Astrocyte of the spinal cord (primary cell): ENCODE results near the gene EDAR.

ENCODE experiments used
- DNase-seq: peaks from one replicate; pipeline ENCODE4 v3.0.0; 2011; ENCODE audit warnings: low read depth, low spot score
- H3K4me3 ChIP-seq: 2 replicates; pipeline ENCODE4 v1.5.1; 2011; ENCODE audit warnings: low read depth, mild to moderate bottlenecking, low read length, moderate library complexity
- in situ Hi-C: cut with HindIII; loops from 2 replicates; pipeline ENCODE4 v1.10.0; 2017; ENCODE audit warnings: low sequenced_read_pairs
- TF ChIP-seq, protein P1 (sequence below): IDR thresholded peaks from 2 replicates; pipeline ENCODE4 v1.5.1; 2012; ENCODE audit warnings: low read depth, mild to moderate bottlenecking, low read length, inconsistent platforms

The EDAR gene

DNA sequence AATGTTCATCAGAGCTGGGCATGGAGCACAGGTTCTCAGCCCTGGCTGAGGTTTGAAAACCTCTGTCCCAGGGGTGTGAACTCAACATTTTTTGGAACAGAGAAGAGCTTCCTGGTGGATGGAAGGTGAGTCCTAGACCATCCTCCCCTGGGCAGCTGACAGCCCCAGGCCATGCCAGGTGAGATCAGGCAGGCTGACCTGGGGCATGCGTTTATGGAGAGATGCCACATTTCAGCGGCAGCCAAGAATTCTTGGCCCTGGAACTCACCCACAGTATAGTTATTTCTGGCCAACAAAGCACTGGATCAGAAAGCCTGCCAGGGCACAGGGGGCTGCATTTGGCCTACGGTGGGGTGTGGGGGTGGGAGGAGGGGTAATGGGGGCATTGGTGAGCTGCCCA is 83.8 kb downstream of the EDAR start:
- H3K4me3 ChIP-seq = no peak overlapping the region
- TF ChIP-seq, protein P1, sequence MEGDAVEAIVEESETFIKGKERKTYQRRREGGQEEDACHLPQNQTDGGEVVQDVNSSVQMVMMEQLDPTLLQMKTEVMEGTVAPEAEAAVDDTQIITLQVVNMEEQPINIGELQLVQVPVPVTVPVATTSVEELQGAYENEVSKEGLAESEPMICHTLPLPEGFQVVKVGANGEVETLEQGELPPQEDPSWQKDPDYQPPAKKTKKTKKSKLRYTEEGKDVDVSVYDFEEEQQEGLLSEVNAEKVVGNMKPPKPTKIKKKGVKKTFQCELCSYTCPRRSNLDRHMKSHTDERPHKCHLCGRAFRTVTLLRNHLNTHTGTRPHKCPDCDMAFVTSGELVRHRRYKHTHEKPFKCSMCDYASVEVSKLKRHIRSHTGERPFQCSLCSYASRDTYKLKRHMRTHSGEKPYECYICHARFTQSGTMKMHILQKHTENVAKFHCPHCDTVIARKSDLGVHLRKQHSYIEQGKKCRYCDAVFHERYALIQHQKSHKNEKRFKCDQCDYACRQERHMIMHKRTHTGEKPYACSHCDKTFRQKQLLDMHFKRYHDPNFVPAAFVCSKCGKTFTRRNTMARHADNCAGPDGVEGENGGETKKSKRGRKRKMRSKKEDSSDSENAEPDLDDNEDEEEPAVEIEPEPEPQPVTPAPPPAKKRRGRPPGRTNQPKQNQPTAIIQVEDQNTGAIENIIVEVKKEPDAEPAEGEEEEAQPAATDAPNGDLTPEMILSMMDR = no peak
- DNase-seq = no peak
- in situ Hi-C loops = no loop called here

DNA sequence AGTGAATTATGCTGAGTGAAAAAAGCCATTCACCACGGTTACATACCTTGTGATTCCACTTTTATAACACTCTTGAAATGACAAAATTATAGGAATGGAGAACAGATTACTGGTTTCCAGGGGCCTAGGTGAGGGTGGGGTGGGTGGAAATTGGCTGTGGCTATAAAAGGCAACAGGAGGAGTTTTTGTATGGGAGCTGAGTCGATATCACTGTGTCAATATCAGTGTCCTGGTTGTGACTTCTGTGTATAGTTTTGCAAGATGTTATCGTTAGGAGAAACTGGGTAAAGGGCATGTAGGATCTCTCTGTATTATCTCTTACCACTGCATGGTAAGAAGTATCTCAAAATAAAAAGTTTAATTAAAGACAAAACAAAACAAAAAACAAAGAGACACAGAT is 84.3 kb downstream of the EDAR start:
- TF ChIP-seq, protein P1 = no peak
- no peak overlapping the region for H3K4me3 ChIP-seq

GRCh38 chr2:108898315-108899082 is 90.5 kb downstream of the EDAR start:
- no peak overlapping the region for H3K4me3 ChIP-seq
- TF ChIP-seq, protein P1 = no peak
- in situ Hi-C loops = no loop called here
- no peak for DNase-seq

More for the DNA sequence above, 84.3 kb downstream of the EDAR start:
- no peak for DNase-seq
- in situ Hi-C loops = no loop called here

DNA sequence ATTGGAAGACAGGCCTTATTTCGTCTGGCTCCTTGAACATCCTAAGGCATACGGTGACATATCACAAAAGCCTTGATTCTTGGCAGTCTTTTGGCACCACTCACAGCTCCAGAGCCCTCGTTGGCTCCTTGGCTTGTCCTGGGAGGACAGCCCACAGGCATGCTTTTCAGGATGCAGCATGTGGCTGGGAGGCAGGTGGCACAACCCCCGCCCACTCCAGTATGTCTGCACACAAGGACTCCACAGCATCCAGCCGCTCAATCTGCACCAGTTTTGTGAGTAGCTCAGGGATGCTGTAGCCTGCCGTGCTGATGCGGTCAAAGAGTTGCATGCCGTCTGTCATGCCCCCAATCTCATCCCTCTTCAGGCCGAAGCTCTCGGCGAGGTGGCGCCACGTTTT is 92.3 kb downstream of the EDAR start:
- no peak overlapping the region for H3K4me3 ChIP-seq
- no peak for DNase-seq
- in situ Hi-C loops = no loop called here
- TF ChIP-seq, protein P1 = no peak

- TF ChIP-seq, protein P1 = no peak
- in situ Hi-C loops = no loop called here
- no peak for DNase-seq
- H3K4me3 ChIP-seq = no peak overlapping the region
Observed at GRCh38 chr2:108895188-108895587, 93.8 kb downstream of the EDAR start.

DNA sequence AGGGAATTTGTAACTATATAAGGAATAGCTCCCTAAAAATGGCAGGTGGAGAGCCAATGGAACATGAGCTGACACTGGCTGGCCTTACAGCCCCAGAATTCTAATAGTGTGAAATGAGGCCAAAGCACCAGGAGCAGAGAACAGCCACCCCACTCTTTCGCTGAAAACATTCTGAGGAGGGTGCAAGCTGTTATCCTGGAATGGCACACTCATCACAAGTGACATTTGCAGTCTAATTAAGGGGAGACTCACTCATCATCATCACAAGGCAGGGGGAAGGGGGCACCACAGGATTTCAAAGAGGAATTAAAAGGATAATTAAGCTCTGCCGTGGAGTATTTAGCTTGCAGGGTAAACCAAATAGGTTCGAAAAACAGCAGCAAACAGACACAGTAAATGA is 94.3 kb downstream of the EDAR start:
- no peak overlapping the region for H3K4me3 ChIP-seq
- TF ChIP-seq, protein P1 = no peak
- no peak for DNase-seq
- in situ Hi-C loops = no loop called here
